Lung (tissue), 12 donors: ENCODE measurements around the gene CACNA1S. TPM values are rescaled to one million over a fixed set of nuclear protein-coding genes. Genes with fewer than 3 reads are reported as not detected.

Experiments
- ATAC-seq: fragments of 200-7000 bp; cut with Tn5 transposase; one replicate; pipeline ENCODE4 v1.9.1; 2020; ENCODE audit warnings: moderate number of reproducible peaks; ENCODE audit not compliant: insufficient read depth, low FRiP score
- DNase-seq, 3 donors: peaks; one replicate each; pipeline ENCODE4 v3.0.0-alpha.2; 2013 to 2017
- H3K27ac ChIP-seq, 2 donors: one replicate each; pipeline ENCODE4 v1.5.1; 2013; ENCODE audit warnings: mild to moderate bottlenecking in 2 of 2, moderate library complexity in 2 of 2, control low read depth in 1 of 2, inconsistent platforms in 1 of 2, low read depth in 1 of 2, low read length in 1 of 2
- H3K27me3 ChIP-seq, 3 donors: one replicate each; pipeline ENCODE4 v1.5.1; 2013; ENCODE audit warnings: low read length in 2 of 3; ENCODE audit not compliant: control insufficient read depth in 3 of 3, insufficient read depth in 3 of 3
- H3K36me3 ChIP-seq, 4 donors: one replicate each; pipeline ENCODE4 v1.5.1; 2013; ENCODE audit warnings: low read length in 4 of 4, mild to moderate bottlenecking in 1 of 4, moderate library complexity in 1 of 4; ENCODE audit not compliant: control insufficient read depth in 4 of 4, insufficient read depth in 4 of 4
- H3K4me1 ChIP-seq, 5 donors: one replicate each; pipeline ENCODE4 v1.5.1; 2013; ENCODE audit warnings: low read length in 5 of 5, mild to moderate bottlenecking in 2 of 5, moderate library complexity in 1 of 5; ENCODE audit not compliant: control insufficient read depth in 5 of 5, insufficient read depth in 5 of 5
- H3K4me3 ChIP-seq: one replicate; pipeline ENCODE4 v1.5.1; 2013; ENCODE audit warnings: mild to moderate bottlenecking, control low read depth, moderate library complexity
- H3K9ac ChIP-seq, 2 donors: one replicate each; pipeline ENCODE4 v1.5.1; 2013; ENCODE audit warnings: low read length in 2 of 2, control low read depth in 1 of 2; ENCODE audit not compliant: insufficient read depth in 1 of 2
- H3K9me3 ChIP-seq, 4 donors: one replicate each; pipeline ENCODE4 v1.5.1; 2013; ENCODE audit warnings: low read length in 3 of 4, mild to moderate bottlenecking in 1 of 4, moderate library complexity in 1 of 4; ENCODE audit not compliant: control insufficient read depth in 4 of 4, insufficient read depth in 3 of 4
- CTCF ChIP-seq: IDR thresholded peaks from 2 replicates; pipeline ENCODE4 v1.5.1; 2012; ENCODE audit warnings: mild to moderate bottlenecking; ENCODE audit errors: control extremely low read depth, extremely low read depth
- WGBS, 2 donors: extraction: QIAGEN DNeasy Blood & Tissue Kit; methylation state at CpG; one replicate each; pipeline ENCODE4 v1.1.7; 2013; 5-methylcytosine and 5-hydroxymethylcytosine counted together
- polyA plus RNA-seq, 2 donors: library from polyadenylated mRNA; stranded (reverse); fragments of 200-250 nt; gene quantifications; one replicate each; pipeline ENCODE4 v1.2.1, GENCODE V29; 2013
- total RNA-seq, 2 donors: library from RNA; depleted of rRNA in 1 of 2; stranded (reverse); fragments of >200 nt in 1 of 2; gene quantifications; one replicate each; pipeline ENCODE4 v1.2.1, GENCODE V29; 2014 to 2021
- donor health status: control.
- donor health status: control.
- donor health status: Bipolar disorder and iron deficiency.
- donor health status: healthy.
- donor health status: DM: yes; HTN: yes; CAD: no.

The CACNA1S gene
- total and polyA plus RNA-seq, 4 donors = 0.01 to 0.20 (median 0.02) TPM; not detected in 1

- Histone ChIP-seq H3K4me1 (peaks cover 0 to 2% (median 0%) of the 10 kb centered on the region in 5 donors), H3K27me3 (no peaks in the 10 kb centered on the region), H3K9ac (no peak overlapping the region), H3K27ac (no peak overlapping the region), H3K4me3 (no peak overlapping the region), H3K9me3 (no peaks in the 10 kb centered on the region), H3K36me3 (peaks cover 0 to 60% (median 47%) of the 10 kb centered on the region in 4 donors)
- no peak for ATAC-seq
- WGBS, 2 donors = 89 to 94% methylated on average over 16 of the region's 16 CpGs
- no peak for DNase-seq
- no peak for TF ChIP-seq CTCF
These were observed 30.0 kb upstream of the CACNA1S start for GRCh38 chr1:201142011-201142848.

GRCh38 chr1:201141418-201141817 is 29.2 kb upstream of the CACNA1S start:
- H3K9ac ChIP-seq = no peak overlapping the region
- no peak for TF ChIP-seq CTCF
- no peak overlapping the region for H3K27ac ChIP-seq
- H3K9me3 ChIP-seq = no peaks in the 10 kb centered on the region
- H3K4me1 ChIP-seq = peaks cover 0 to 2% (median 0%) of the 10 kb centered on the region in 5 donors
- ATAC-seq (no peak), DNase-seq (no peak)
- H3K4me3 ChIP-seq = no peak overlapping the region
- H3K27me3 ChIP-seq = no peaks in the 10 kb centered on the region
- 96 to 98% methylated on average over 5 of the region's 5 CpGs for WGBS, 2 donors
- peaks cover 0 to 58% (median 47%) of the 10 kb centered on the region in 4 donors for H3K36me3 ChIP-seq

- Histone ChIP-seq H3K27ac (no peak overlapping the region), H3K4me1 (peaks cover 0 to 2% (median 0%) of the 10 kb centered on the region in 5 donors), H3K9me3 (no peaks in the 10 kb centered on the region), H3K9ac (no peak overlapping the region), H3K36me3 (peaks cover 0 to 61% (median 49%) of the 10 kb centered on the region in 4 donors), H3K4me3 (no peak overlapping the region), H3K27me3 (no peaks in the 10 kb centered on the region)
- DNase-seq (no peak), ATAC-seq (no peak)
- WGBS, 2 donors = 94% methylated on average over 8 of the region's 8 CpGs
- no peak for TF ChIP-seq CTCF
These were observed 28.7 kb upstream of the CACNA1S start for GRCh38 chr1:201140941-201141260.
